GM10248 (cell line): ENCODE data around the gene CLEC3B.

Experiments used
- CTCF ChIA-PET: fragments of 300-600 bp; sonication (Branson Sonifier 250); formaldehyde crosslinking; extraction: SDS; loops from one replicate; lab custom pipeline; 2021; ENCODE audit warnings: antibody characterized with exemption; lab: Yijun Ruan, JAX
- POLR2A ChIA-PET: fragments of 350-650 bp; sonication (Branson Sonifier 250); formaldehyde crosslinking; extraction: SDS; loops from one replicate; lab custom pipeline; 2020; ENCODE audit warnings: antibody characterized with exemption; lab: Yijun Ruan, JAX
- DNase-seq: peaks from one replicate; pipeline ENCODE4 v3.0.0; 2012; ENCODE audit errors: extremely low spot score
- CTCF ChIP-seq: IDR thresholded peaks from 2 replicates; pipeline ENCODE4 v1.5.1; 2012; ENCODE audit warnings: mild to moderate bottlenecking, low read depth; ENCODE audit errors: extremely low read depth, missing control alignments, control extremely low read depth

Gene CLEC3B

GRCh38 chr3:45002139-45002660 is 23.9 kb upstream of the CLEC3B start:
- CTCF ChIA-PET, result no interaction called here
- no peak for TF ChIP-seq CTCF
- POLR2A ChIA-PET, result no interaction called here
- no peak for DNase-seq

- TF ChIP-seq CTCF, result no peak
- ChIA-PET POLR2A (no interaction called here), CTCF (interaction anchor here (1.1 kb wide), 1 partner anchor 10 kb away, joined by 3 read pairs; no protein-coding TSS in a partner anchor)
- no peak for DNase-seq
Observed at GRCh38 chr3:45002720-45003119, 23.4 kb upstream of the CLEC3B start.

GRCh38 chr3:45003406-45003805 is 22.7 kb upstream of the CLEC3B start:
- DNase-seq, result no peak
- CTCF ChIA-PET, result interaction anchor here (0.8 to 1.1 kb wide), 2 partner anchors 9 to 10 kb away, joined by 3 read pairs; no protein-coding TSS in a partner anchor
- no peak for TF ChIP-seq CTCF
- POLR2A ChIA-PET, result no interaction called here

- DNase-seq, result no peak
- POLR2A ChIA-PET, result no interaction called here
- TF ChIP-seq CTCF, result no peak
- CTCF ChIA-PET, result interaction anchor here (0.8 to 1.1 kb wide), 2 partner anchors 9 to 10 kb away, joined by 3 read pairs; no protein-coding TSS in a partner anchor
Observed at GRCh38 chr3:45003859-45004258, 22.2 kb upstream of the CLEC3B start.

GRCh38 chr3:45007091-45007490 is 19.0 kb upstream of the CLEC3B start:
- no peak for DNase-seq
- ChIA-PET CTCF (interaction anchor here (1.2 kb wide), 1 partner anchor 10 kb away, joined by 3 read pairs; no protein-coding TSS in a partner anchor), POLR2A (no interaction called here)
- no peak for TF ChIP-seq CTCF

GRCh38 chr3:45008117-45008516 is 18.0 kb upstream of the CLEC3B start:
- CTCF ChIA-PET, result interaction anchor here (1.1 to 2.0 kb wide), 3 partner anchors 9 to 16 kb away, joined by 3 to 6 read pairs (median 4); no protein-coding TSS in a partner anchor
- POLR2A ChIA-PET, result no interaction called here
- DNase-seq, result no peak
- no peak for TF ChIP-seq CTCF

- no peak for DNase-seq
- ChIA-PET POLR2A (no interaction called here), CTCF (interaction anchor here (2.0 kb wide), 1 partner anchor 11 kb away, joined by 6 read pairs; no protein-coding TSS in a partner anchor)
- no peak for TF ChIP-seq CTCF
Observed at GRCh38 chr3:45009868-45010267, 16.2 kb upstream of the CLEC3B start.
